VCaP (cell line): ENCODE results near the gene FGD4.
"Not testable (repeated sequence)": the region's sequence is repeated elsewhere in the genome, so short reads cannot be mapped to it uniquely, and the experiment has no call there.

Experiments
- H3K27ac ChIP-seq: fragments of 450-650 bp; 2 replicates; pipeline ENCODE4 v1.5.1; 2017
- TF ChIP-seq, protein P1 (sequence below): fragments of 450-650 bp; conservative IDR thresholded peaks from 2 replicates; pipeline ENCODE4 v1.5.1; 2017; ENCODE audit warnings: mild to moderate bottlenecking, moderate library complexity

Gene FGD4

DNA sequence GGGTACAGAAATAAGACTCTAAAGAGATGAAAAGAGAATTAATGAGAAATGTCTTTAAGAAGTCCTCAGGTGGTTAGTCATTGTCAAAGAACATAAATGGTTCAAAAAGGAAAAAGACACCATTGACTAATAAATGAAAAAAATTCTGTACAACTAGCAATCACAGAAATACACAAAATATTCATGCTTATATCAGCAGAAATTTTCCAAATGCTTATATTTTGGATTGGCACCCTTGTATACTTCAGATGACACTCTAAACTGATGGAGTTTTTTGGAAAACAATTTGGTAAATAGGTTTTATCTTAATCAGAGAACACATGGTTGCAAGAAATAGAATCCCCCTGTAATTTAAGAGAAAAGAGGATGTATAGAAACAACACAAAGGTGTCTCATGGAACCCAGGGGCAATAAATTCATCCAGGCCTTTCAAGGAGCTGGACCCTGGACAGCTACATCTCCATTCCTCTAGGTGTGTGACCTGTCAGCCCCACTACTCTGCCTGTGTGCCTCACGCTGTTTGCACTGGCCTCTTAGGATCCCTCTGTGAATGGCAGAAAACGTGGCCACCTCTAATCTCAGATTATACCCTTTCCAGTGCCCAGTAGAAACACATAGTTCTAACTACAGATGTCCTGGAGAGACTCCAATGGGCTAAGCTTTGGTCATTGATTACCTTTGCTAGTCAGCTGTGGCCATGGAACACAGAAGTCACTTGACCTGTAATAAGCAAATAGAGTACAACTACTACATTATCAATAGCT lies 110.2 kb downstream of the FGD4 start:
- H3K27ac ChIP-seq = no peak overlapping the region
- TF ChIP-seq, protein P1, sequence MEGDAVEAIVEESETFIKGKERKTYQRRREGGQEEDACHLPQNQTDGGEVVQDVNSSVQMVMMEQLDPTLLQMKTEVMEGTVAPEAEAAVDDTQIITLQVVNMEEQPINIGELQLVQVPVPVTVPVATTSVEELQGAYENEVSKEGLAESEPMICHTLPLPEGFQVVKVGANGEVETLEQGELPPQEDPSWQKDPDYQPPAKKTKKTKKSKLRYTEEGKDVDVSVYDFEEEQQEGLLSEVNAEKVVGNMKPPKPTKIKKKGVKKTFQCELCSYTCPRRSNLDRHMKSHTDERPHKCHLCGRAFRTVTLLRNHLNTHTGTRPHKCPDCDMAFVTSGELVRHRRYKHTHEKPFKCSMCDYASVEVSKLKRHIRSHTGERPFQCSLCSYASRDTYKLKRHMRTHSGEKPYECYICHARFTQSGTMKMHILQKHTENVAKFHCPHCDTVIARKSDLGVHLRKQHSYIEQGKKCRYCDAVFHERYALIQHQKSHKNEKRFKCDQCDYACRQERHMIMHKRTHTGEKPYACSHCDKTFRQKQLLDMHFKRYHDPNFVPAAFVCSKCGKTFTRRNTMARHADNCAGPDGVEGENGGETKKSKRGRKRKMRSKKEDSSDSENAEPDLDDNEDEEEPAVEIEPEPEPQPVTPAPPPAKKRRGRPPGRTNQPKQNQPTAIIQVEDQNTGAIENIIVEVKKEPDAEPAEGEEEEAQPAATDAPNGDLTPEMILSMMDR = no peak

DNA sequence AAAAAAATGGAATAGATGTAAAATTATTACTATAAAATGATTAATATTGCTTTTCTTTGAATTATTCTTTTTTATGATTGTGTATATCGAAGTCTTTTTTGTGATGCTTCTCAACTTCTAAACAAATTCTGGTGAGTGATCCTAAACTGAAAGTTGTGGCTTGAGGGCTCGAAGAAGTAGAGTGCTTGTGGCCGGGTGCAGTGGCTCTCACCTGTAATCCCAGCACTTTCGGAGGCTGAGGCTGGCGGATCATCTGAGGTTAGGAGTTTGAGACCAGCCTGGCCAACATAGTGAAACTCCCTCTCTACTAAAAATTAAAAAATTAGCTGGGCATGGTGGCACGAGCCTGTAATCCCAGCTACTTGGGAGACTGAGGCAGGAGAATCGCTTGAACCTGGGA lies 112.6 kb downstream of the FGD4 start:
- not testable (repeated sequence) for H3K27ac ChIP-seq

DNA sequence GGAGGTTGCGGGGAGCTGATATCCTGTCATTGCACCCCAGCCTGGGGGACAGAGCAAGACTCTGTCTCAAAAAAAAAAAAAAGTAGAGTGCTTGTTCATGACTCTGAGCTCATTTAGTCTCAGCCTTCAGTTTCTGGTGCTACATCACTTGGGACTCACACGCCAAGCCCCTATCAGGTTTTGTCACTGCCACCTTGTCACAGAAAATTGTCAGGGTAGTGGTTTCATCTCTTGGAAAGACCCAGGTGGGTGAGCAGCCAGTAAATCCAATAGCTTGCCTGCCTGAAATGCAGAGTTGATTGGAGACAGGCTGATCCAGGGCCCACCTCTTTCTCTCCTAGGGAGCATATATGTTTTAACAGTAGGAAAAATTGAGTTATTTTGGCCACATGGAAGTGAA lies 113.0 kb downstream of the FGD4 start:
- TF ChIP-seq, protein P1 = no peak
- H3K27ac ChIP-seq = no peak overlapping the region

DNA sequence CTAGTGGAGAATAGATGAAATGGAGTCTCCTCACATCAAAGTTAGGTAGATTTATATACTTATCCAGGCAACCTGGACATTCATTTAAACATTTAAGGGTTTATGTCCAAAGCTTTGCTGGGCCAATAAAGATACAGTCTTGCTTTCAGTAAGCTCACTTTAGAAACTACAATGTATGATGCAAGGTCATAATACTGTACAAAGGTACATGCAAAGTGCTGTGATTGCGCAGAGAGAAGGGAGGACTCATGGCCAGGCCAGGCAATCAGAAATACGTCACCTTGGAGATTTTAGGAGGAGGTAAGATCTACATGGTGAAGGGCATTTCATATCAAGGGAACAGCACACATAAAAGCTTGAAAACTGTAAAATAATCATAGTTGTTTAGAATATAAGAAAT lies 113.6 kb downstream of the FGD4 start:
- no peak overlapping the region for H3K27ac ChIP-seq
- TF ChIP-seq, protein P1 = no peak

DNA sequence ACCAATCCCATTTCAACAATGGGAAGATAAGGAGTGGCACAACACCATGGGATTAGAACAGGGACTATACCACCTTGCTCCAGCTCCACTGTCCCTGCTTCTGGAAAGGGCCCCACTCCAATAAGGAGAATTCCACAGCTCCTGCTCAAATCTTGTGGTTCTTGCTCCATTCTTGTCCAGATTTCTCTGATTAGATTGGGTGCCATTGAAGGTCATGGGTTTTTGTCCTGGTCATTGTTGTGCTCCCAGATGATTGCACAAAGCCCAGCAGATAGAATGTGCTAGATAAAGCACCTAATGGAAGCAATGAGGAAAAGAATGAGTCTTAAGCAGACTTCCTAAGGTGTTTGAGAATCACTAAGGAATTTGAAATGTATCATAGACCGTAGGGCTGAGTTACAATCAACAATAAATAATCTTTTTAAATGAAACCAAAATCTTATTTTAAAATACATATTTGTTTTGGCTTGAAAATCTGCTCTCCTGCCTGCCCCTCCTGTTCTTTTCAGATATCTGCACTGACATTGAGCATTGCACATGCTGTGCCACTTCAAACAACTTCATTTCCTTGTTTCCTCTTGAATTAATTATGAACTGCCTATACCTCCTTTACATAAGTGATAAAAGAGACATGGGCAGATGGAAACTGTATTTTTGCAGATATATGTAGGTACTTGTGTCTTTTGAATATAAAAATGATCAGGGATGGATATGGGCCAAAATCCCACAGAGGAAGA lies 115.9 kb downstream of the FGD4 start:
- TF ChIP-seq, protein P1 = no peak
- no peak overlapping the region for H3K27ac ChIP-seq

DNA sequence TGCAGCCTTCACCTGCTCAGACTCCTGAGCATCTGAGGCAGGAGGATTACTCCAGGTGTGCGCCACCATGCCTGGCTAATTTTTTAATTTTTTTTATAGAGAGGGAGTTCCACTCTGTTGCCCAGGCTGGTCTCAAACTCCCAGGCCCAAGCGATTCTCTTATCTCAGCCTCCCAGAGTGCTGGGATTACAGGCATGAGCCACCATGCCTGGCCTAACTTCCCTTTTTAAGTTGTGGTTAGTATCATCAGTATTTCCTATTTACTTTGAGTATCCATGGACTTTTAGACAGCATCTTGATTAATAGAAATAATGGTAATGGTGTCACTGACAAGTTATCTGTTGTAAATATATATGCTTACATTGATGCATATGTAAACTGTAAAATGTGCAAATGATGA lies 116.9 kb downstream of the FGD4 start:
- no peak overlapping the region for H3K27ac ChIP-seq
- TF ChIP-seq, protein P1 = no peak

DNA sequence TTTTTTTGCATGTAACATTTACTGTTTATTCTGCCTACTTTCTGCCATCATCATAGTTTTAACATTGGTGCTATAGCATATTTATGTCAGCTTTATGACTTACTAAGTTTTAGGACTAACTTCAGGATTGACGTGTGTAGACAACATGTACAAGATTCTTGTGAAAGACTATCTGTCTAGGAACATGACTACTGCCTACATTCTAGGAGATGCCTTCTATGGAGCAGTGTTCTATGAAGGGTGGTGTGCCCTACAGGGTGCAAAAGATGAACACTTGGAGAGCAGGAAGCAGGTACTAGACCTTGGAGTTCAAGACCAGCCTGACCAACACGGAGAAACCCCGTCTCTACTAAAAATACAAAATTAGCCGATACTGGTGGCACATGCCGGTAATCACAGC lies 118.6 kb downstream of the FGD4 start:
- TF ChIP-seq, protein P1 = no peak
- H3K27ac ChIP-seq = no peak overlapping the region

DNA sequence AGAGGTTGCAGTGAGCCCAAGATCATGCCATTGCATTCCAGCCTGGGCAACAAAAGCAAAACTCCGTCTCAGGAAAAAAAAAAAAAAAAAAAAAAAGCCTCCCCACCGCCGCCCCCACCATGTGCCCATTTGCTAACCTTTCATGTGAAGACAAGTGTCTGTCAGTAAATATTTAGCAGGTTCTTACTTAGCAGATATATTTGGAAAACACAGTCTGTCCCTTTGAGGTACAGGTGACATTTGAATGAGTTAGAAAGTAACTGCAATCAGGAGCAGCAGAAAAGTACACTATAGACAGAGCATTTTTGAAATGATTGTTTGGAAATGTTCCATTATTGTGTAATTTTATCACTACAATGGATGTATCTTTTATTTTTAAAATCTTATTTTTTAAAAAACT lies 119.7 kb downstream of the FGD4 start:
- no peak overlapping the region for H3K27ac ChIP-seq
- TF ChIP-seq, protein P1 = no peak
